GM12878 (cell line): ENCODE data around the gene TSC22D3.
"Not testable (repeated sequence)": the region's sequence is repeated elsewhere in the genome, so short reads cannot be mapped to it uniquely, and the experiment has no call there.

Source experiments
- SIX5 ChIP-seq: IDR thresholded peaks from 2 replicates; pipeline ENCODE4 v1.6.1; 2011; ENCODE audit warnings: mild to moderate bottlenecking, low read depth, low read length, moderate library complexity; ENCODE audit not compliant: severe bottlenecking
- SRF ChIP-seq, 2 experiments: IDR thresholded peaks; 2 replicates each; pipeline ENCODE4 v1.6.1; 2011; ENCODE audit warnings: low read depth in 2 of 2, low read length in 2 of 2, mild to moderate bottlenecking in 1 of 2, moderate library complexity in 1 of 2
- YBX1 ChIP-seq: fragments of 450-650 bp; IDR thresholded peaks from 2 replicates; pipeline ENCODE4 v1.6.1; 2016; ENCODE audit warnings: antibody characterized with exemption
- TF ChIP-seq, protein P1 (sequence below), 3 experiments: IDR thresholded peaks in 2 of 3; conservative IDR thresholded peaks in 1 of 3; 2 replicates each; pipeline ENCODE4 v1.5.1; 2011; ENCODE audit warnings: low read depth in 3 of 3, low read length in 3 of 3, mild to moderate bottlenecking in 3 of 3, control low read depth in 2 of 3, moderate library complexity in 2 of 3, inconsistent platforms in 1 of 3, mixed read lengths in 1 of 3; ENCODE audit not compliant: control insufficient read depth in 2 of 3, insufficient read depth in 1 of 3; ENCODE audit errors: extremely low read depth in 1 of 3

DNA sequence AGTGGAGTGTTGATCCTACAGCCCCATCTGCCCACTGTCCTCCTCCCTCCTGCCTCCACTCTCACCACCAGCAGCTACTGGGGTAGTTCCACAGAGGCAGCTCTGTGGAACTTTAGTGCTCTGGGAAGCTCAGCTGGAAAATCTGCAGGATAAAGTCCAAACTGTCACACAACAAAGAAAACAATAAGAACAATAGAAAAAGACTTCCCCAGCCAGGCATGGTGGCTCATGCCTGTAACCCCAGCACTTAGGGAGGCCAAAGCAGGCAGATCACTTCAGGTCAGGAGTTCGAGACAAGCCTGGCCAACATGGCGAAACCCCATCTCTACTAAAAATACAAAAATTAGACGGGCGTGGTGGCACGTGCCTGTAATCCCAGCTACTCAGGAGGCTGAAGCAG is 106.9 kb downstream of the TSC22D3 start:
- TF ChIP-seq SIX5; SRF (IDR thresholded peaks at IDR 0.05; ENCODE audit: low read depth in 2 of 2, low read length in 2 of 2); YBX1: not testable (repeated sequence)
- TF ChIP-seq, protein P1, sequence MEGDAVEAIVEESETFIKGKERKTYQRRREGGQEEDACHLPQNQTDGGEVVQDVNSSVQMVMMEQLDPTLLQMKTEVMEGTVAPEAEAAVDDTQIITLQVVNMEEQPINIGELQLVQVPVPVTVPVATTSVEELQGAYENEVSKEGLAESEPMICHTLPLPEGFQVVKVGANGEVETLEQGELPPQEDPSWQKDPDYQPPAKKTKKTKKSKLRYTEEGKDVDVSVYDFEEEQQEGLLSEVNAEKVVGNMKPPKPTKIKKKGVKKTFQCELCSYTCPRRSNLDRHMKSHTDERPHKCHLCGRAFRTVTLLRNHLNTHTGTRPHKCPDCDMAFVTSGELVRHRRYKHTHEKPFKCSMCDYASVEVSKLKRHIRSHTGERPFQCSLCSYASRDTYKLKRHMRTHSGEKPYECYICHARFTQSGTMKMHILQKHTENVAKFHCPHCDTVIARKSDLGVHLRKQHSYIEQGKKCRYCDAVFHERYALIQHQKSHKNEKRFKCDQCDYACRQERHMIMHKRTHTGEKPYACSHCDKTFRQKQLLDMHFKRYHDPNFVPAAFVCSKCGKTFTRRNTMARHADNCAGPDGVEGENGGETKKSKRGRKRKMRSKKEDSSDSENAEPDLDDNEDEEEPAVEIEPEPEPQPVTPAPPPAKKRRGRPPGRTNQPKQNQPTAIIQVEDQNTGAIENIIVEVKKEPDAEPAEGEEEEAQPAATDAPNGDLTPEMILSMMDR (IDR thresholded peaks at IDR 0.05 in 2 of 3, conservative IDR thresholded peaks at IDR 0.05 in 1 of 3; ENCODE audit: control insufficient read depth in 2 of 3, extremely low read depth in 1 of 3, insufficient read depth in 1 of 3, low read depth in 3 of 3, low read length in 3 of 3) = not testable (repeated sequence)
